ENCODE results near the gene YPEL5.
"Not testable (repeated sequence)": the region's sequence is repeated elsewhere in the genome, so short reads cannot be mapped to it uniquely, and the experiment has no call there.

- TF ChIP-seq CTCF (conservative IDR thresholded peaks at IDR 0.05; ENCODE audit: low read length); EZH2phosphoT487 (IDR thresholded peaks at IDR 0.05; ENCODE audit: borderline replicate concordance, low read depth, low read length): not testable (repeated sequence)
These were observed 1.9 kb upstream of the YPEL5 start for GRCh38 chr2:30144951-30145350.

All from OCI-LY7 (cell line).